Renal cortical epithelial cell (primary cell): Measurements from ENCODE around the gene IPO11. TPM values are rescaled to one million over a fixed set of nuclear protein-coding genes. Genes with fewer than 3 reads are reported as not detected.
"Not testable (repeated sequence)": the region's sequence is repeated elsewhere in the genome, so short reads cannot be mapped to it uniquely, and the experiment has no call there.

ENCODE experiments used
- DNase-seq: peaks from one replicate; pipeline ENCODE4 v3.0.0-alpha.2; 2011; ENCODE audit warnings: low read depth
- total RNA-seq: library from RNA; depleted of rRNA; stranded (reverse); fragments of >200 nt; gene quantifications from 2 replicates; pipeline ENCODE4 v1.2.3, GENCODE V29; 2014

The IPO11 gene
- total RNA-seq, 1 donor from 2014 or later: 31.6 TPM

DNA sequence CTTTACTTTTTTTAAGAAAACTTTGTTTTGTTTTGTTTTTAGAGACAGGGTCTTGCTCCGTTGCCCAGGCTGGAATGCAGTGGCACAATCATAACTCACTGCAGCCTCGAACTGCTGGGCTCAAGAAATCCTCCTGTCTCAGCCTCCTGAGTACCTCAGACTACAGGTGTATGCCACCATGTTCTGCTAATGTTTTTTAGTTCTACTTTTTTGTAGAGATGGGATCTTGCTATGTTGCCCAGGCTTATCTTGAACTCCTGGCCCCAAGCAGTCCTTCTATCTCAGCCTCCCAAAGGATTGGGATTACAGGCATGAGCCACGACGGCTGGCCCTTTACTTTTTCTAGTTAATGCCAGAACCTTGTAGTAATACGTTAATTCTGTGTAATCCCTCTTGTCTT, 36.0 kb downstream of the IPO11 start:
- DNase-seq: no peak

DNA sequence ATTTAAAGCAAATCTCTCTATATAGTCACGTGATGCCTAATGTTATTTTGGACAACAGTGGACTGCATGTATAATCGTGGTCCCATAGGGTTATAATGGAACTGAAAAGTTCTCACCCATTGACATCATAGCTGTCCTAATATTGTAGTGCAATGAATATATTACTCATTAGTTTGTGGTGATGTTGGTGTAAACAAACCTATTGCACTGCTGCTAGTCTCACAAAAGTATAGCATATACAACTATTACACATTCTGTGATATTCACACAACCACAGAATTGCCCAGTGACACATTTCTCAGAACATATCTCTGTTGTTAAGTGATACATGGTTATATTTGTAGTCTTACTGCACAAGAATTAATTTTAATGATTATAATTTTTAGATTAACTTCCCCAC, 37.7 kb downstream of the IPO11 start:
- no peak for DNase-seq

DNA sequence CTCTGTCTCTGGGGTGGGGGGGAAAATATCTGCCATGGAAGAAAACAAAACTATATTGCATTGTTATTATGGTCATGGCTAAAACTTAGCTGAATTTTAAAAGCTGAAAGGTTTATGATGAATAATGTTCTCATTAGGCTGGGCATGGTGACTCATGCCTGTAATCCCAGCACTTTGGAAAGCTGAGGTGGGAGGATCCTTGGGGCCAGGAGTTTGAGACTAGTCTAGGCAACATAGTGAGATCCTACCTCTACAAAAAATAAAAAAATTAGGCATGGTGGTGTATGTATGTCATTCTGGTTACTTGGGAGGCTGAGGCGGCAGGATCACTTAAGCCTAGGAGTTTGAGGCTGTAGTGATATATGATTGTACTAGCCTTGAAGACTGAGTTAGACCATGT, 44.5 kb downstream of the IPO11 start:
- peak; percentile 19 for DNase-seq

DNA sequence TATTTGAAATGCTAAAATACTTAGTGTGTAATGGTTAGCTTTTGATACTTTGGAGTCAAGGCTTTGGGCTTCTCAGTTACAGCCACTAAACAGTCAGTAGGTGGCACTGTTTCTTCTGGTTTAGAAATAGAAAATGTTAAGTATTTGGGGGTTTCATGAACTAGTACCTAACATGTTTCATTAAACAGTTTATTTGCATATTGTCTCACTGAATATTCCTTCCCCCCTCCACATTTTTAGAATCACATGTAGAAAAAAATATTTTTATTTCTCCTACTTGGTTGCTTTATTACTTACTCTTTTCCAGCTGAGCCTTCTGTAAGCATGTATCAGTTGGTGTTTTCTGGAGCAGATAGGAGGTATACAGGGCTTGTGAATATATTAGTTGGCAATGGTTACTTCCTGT, 48.0 kb downstream of the IPO11 start:
- peak; percentile 71 for DNase-seq

DNA sequence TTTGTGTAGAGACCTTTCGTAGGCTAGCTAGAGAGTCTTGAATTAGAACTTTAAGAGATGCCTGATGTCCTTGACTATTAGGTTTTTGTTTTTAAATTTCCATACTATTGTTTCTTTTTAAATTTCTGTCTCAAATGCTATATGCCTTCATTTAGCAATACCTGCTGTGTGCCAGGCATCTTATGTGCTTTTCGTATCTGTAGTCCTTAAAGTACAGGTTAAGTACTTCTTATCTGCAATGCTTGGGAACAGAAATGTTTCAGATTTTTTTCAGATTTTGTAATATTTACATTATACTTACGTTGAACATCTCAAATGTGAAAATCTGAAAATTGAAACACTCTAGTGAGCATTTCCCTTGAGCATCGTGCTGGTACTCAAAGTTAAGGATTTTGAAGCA, 49.0 kb downstream of the IPO11 start:
- no peak for DNase-seq

DNA sequence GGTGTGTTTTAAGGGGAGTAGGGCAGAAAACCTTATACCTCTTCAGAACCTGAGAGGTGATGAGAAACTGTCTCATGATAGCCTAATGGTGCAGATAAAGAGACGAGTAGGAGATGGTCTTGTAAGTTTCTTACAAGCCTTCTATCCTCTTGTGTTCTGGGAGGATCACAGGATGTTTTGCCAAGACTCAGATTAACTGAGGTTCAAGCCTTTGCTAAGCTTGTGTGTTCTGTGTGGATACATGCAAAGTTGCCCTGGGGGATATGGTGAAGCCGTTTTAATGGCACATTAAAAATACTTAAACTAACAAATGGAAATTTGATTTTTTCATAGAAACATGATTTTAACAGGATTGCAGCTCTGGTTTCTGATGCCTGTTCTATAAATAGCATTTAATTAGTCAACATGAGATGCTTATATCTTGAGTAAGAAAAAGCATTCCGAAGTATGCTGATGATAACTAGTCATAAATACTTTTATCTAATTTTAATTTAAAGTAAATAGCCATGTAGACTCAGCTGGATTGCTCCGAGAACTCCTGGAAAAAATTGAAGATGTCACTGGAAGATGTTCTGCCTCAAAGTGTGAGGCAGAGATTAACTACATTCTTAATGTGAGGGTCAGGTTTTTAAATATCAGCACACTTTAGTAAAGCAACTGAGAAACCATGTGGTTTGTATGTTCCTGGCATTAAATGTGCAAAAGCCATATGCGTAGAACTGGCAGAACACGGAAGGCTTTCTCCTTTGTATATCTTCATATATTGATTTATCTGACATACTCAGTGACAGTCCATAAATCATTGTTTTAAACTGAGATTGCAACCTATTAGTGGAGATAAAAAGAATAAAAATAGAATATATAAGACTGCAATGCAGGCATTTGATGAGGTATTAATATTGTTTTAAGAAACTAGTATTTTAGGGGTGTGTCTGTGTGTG, 53.7 kb downstream of the IPO11 start:
- DNase-seq: no peak

DNA sequence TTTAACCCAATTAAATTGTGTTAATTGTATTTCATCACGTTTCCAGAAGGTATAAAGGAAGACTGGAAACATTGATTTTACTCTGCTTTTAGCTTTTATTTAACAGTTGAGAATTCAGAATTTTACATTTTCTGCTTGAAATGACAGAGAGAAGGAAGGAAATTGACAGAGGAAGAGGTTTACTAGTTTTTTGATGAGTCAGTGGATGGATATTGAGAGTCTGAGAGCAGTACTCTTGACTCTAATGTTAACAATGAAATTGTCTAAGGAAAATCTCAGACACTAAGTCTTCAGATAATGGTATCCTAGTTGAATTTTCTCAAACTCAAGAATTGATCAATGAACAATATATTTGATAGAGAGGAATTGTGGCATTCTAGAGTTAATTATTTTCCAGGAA, 60.6 kb downstream of the IPO11 start:
- DNase-seq: peak; percentile 20

DNA sequence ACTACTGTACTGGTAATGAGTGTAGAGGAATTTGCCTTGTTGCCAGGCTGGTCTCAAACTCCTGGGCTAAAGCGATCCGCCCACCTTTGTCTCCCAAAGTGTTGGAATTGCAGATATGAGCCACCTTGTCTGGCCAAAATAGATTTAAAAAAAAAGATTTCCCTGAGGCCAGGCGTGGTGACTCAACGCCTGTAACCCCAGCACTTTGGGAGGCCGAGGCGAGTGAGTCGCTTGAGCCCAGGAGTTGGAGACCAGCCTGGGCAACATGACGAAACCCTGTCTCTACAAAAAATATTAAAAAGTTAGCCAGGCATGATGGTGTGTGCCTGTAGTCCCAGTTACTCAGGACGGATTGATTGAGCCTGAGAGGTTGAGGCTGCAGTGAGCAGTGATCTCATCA, 62.5 kb downstream of the IPO11 start:
- DNase-seq: peak; percentile 86

DNA sequence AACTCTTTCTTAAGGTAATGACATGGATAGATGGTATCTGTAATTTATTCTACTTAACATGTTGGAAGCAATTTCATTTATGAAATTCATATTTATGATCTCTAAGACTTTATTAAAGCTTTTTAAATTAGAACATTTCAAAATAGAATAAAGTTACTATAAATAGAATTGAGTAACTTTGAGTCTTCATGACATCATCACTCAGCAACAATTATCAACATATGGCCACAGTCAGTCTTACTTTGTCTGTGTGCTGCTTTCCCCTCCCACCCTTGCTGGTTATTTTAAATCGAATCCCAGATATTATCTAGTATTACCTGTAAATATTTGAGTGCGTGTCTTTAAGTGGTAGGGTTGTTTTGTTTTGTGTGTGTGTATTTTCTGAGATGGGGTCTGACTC, 65.2 kb downstream of the IPO11 start:
- DNase-seq: no peak

DNA sequence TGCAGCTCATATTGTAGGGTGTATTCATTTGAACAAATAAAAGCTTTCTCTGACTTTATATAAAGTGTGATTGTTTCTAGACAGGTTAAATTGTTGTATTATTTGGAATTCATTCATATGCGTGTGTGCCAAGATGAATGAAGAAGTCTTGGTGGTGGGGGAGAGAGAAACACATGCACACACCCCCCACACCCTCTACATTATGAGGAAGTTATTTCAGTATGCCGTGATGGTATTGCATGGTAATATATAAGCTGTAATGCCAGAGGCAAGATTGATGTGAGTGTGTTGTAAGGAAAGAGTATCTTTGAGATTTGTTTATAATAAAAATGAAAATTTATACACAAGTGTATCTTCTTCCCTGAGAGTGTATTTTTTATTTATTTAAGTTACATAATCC, 71.0 kb downstream of the IPO11 start:
- DNase-seq: no peak

DNA sequence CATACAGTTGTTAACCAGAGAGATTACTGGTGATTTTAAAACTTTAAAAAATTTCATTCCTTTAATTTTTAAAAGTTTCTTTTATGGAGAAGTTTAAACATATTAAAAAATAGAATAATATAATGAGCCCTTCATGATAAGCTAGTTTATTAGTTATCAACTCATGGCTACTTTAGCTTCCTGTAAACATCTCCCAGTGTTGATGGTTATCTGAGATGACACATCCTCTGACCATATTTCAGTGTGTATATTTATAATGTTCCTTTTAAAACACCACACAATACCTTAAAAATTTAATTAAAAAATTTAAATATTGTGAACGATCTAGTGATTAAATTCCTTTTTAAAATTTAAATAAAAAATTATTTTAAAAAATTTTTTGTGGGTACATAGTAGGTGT, 74.1 kb downstream of the IPO11 start:
- no peak for DNase-seq

DNA sequence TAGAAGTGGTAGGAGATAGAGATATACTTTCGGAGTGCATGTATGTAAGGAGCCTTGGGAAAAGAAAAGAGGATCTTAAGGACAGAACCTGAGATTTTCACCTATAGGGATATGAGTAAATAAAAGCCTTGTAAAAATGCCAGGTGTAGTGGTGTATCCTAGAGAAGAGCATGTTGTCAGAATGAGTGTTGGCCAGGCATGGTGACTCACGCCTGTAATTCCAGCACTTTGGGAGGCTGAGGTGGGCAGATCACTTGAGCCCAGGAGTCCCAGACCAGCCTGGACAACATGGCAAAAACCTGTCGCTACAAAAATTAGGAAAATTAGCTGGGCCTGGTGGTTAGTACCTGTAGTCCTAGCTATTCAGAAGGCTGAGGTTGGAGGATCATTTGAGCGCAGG, 76.0 kb downstream of the IPO11 start:
- DNase-seq: no peak

DNA sequence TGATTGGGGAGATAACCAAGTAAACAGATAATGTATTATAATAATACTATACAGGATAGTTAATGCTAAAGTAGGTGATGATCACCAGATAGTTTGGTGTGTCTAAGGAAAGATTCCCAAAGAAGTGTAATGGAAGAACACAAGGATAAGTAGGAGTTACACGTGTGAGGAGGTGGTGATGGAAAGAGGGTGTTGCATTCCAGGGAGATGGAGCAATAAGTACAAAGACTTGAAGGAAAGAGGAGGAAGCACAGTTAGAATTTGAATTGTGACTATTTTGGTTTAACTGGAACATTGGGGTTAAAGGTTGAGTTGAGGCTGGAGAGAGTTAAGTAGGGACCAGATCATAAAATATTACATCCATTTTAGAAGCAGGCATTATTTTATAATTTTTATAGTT, 76.9 kb downstream of the IPO11 start:
- peak; percentile 19 for DNase-seq

DNA sequence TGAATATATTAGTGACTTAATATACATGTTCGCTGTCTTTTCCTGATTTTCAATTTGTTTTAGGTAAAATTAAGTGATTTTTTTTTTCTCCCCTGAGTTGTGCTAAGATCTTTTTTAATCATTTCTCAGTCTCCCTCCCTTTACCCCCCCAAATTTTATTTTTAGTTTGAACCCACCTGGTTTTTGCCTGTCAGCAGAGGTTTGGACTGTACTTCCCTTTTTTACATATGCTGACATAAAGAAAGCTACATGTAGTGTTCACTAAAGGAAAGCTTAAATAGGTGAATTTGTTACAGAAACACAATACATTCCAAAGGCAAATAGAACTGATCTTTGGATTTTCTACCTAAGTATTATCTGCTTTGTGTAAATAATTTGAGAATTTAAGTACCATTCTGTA, 82.2 kb downstream of the IPO11 start:
- DNase-seq: no peak

DNA sequence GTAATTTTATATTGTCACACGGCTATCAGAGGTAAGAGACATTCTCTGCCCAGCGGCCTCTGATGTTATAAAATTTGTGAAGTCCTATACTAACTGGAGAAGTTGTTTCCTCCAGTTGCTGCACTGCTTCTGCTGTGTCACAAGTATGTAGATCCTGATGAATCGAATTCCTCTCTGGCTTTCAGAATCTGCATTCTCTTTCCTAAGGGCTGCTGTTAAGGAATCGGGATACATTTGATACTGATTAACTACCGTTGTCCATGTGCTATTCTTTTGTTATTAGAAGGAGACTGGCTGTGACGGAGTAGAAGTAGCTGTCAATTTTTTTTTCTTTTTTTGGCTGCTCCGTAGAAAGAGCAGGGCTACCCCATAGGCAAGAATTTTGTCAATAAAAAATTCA, 84.3 kb downstream of the IPO11 start:
- DNase-seq: peak; percentile 57

DNA sequence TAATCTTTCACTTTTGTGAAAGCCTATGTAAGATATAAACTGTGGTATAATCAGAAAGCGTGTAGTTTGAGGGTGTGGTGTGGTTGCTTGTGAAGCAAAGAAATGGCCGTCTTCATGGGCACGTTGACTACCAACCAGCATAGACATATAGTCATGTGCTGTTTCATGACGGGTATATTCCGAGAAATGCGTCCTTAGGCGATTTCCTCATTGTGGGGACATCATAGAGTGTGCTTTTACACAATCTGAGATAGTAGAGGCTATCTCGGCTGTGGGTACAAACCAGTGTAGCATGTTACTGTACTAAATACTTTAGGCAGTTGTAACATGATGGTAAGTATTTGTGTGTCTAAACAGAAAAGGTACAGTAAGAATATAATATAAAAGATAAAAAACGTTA, 86.4 kb downstream of the IPO11 start:
- DNase-seq: no peak

DNA sequence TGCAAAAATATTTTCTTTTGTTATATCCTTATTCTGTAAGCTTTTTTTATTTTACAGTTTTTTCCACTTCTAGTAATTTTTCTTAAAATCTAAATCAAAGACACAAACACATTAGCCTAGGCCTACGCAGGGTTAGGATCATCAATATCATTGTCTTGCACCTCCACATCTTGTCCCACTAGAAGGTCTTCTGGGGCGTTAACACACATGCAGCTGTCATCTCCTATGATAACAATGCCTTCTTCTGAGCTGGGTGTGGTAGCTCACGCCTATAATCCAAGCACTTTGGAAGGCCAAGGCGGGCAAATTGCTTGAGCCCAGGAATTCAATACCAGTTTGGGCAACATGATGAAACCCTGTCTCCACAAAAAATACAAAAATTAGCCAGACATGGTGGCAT, 87.2 kb downstream of the IPO11 start:
- DNase-seq: no peak

DNA sequence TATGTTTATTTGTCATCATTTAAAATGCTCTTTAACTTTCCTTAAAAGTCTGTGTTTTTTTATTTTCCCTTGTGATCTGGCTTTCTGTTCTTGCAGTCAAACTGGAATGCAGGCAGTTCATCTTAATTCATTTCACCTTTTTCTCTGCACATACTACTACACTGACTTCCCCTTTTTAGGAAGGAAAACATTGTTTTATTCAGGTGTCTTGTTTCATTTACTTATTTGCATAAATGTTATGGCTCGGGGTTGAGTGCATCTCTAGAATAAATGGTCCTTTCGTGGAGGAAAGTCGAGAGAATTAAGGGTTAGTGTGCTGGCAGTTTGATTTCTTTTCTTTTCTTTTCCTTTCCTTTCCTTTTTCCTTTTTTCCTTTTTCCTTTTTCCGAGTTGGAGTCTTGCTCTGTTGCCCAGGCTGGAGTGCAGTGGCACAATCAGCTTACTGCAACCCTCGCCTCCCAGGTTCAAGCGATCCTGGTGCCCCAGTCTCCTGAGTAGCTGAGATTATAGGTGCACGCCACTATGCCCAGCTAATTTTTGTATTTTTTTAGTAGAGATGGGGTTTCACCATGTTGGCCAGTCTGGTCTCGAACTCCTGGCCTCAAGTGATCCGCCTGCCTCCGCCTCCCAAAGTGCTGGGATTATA, 90.0 kb downstream of the IPO11 start:
- DNase-seq: no peak

DNA sequence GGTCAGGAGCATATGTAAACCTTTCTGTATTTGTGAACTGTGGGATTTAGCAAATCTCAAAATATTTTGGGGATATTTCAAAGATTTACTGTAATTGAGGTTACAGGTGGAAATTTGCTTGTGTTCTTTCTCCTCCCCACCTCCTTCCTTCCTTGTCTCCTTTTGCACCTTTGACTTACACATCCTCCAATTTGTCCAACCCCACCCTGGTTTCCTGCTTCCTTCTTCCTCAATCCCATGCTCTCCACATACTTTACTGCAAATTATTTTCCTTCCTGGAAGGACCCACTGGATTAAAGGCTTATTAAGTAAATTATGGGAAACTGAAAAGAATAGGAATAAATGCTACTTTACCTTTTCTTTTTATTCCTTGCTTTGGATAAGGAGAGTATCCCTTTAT, 91.6 kb downstream of the IPO11 start:
- no peak for DNase-seq

DNA sequence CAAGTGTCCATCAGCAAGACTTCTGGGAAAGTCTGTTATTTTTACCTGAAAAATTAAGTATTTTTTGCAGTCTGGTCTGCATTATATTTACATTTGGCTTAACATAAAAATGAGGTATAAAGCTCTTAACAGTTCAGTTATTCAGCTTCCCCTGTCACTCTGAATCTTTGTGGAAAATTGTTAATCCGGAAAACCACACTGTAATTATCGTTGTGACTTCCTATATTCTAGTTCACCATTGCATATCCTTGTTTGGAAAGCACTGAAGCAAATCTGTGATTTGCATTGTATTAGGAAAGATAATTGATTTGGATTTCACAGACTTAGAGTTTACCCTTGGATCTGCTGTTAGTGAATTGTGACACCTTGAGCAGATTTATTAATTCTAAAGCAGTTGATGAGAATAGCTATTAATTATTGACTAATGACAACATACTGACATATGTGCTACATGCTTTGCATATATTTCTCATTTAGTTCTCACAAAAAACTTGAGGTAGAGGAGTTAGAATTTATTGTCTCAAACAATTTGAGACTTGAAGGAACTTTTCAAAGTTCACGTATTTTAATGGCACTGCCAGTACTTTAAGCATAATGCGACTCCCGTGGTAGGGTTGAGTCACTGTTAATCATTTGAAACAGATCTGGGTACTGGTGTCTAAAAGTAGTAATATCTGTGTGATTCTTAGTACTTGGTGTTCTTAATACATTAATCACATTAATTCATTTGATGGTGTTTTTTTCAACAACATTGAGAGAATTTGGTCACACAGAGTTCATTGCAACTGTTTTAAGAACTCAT, 94.3 kb downstream of the IPO11 start:
- peak; percentile 89 for DNase-seq

DNA sequence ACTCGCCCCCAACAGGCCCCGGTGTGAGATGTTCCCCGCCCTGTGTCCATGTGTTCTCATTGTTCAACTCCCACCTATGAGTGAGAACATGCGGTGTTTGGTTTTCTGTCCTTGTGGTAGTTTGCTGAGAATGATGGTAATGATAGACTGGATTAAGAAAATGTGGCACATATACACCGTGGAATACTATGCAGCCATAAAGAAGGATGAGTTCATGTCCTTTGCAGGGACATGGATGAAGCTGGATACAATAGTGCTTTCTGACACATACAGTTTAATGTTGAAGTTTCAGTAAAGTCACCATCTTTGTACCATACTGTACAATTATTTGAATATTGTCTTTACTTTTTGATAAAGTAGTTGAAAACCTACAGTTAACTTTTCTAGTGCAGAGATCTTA, 96.2 kb downstream of the IPO11 start:
- not testable (repeated sequence) for DNase-seq

DNA sequence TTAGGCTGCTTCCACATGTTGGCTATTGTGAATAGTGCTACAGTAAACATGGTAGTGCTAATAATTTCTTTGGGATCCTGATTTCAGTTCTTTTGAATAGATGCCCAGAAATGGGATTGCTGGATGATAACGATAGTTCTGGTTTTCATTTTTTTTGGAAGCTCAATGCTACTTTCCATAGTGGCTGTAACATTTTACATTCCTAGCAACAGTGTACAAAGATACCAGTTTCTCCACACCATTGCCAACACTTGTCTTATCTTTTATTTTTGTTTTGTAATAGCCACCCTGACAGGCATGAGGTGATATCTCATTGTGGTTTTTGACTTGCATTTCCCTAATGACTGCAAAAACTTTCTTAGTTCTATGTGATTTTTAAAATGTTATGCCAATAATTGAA, 97.2 kb downstream of the IPO11 start:
- no peak for DNase-seq

DNA sequence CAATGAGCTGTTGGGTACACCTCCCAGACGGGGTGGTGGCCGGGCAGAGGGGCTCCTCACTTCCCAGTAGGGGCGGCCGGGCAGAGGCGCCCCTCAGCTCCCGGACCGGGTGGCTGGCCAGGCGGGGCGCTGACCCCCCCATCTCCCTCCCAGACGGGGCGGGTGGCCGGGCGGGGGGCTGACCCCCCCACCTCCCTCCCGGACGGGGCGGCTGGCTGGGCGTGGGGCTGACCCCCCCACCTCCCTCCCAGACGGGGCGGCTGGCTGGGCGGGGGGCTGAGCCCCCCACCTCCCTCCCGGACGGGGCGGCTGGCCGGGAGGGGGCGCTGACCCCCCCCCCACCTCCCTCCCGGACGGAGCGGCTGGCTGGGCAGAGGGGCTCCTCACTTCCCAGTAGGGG, 100.5 kb downstream of the IPO11 start:
- DNase-seq: not testable (repeated sequence)
